Coronary artery (tissue), 2 donors: Measurements from ENCODE around the gene MPC1.

Source experiments
- DNase-seq: peaks from one replicate; pipeline ENCODE4 v3.0.0-alpha.2; 2017; ENCODE audit warnings: low spot score
- H3K27ac ChIP-seq, 2 donors: fragments of 200-600 bp; sonication (generic); one replicate each; pipeline ENCODE4 v1.5.1; 2016 to 2019
- H3K4me3 ChIP-seq: fragments of 200-600 bp; sonication (generic); 2 replicates; pipeline ENCODE4 v1.5.1; 2016; ENCODE audit warnings: mild to moderate bottlenecking, moderate library complexity
- CTCF ChIP-seq: fragments of 200-600 bp; sonication (generic); IDR thresholded peaks from one replicate; pipeline ENCODE4 v1.5.1; 2019; ENCODE audit warnings: antibody characterized with exemption

The MPC1 gene

GRCh38 chr6:166381733-166382499 lies 824 bp downstream of the MPC1 start:
- H3K27ac ChIP-seq: peak overlapping the region; percentile 92 to 94
- H3K4me3 ChIP-seq: peak overlapping the region; percentile 87
- DNase-seq: no peak
- peak; percentile 81 for TF ChIP-seq CTCF

- no peak for DNase-seq
- peak overlapping the region; percentile 92 to 94 for H3K27ac ChIP-seq
- H3K4me3 ChIP-seq: peak overlapping the region; percentile 87
- TF ChIP-seq CTCF: no peak
Observed at GRCh38 chr6:166381381-166381732, 1.4 kb downstream of the MPC1 start.

DNA sequence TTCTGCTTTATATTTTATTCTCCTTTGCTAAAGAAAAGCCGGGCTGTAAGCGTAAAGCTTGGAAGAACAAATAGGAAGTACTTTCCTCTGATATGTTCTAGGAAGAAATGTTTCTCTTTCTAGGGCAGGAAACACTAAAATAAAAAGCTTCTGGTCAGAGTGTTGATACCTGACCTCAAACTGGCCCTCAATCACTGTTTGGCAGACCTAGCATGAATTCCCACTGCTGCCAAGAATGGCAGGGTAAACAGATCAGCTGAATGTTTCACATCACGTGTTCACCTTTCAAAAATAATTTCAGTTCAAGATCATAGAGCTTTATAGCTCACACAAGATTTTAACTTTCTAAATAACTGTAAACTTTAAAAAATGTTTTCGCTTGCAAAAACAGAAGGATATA lies 2.9 kb downstream of the MPC1 start:
- no peak for DNase-seq
- Histone ChIP-seq H3K4me3 (no peak overlapping the region), H3K27ac (peak overlapping the region in 1 of 2 donors; percentile 52)
- TF ChIP-seq CTCF: no peak

DNA sequence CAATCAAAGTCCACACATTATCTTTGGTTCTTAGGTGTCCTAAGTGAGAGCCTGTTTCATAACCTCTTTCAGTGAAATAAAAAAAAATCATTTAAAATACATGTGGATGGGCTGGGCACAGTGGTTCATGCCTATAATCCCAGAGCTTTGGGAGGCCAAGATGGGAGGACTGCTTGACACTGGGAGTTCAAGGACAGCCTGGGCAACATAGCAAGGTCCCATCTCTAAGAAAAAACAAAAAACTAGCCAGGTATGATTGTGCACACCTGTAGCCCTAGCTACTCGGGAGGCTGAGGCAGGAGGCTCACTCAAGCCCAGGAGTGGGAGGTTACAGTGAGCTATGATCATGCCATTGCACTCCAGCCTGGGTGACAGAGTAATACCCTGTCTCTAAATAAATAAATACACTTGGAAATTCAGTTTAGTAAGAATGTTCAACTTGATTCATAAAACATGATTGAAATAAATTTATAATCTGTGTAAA lies 3.6 kb downstream of the MPC1 start:
- peak overlapping the region in 1 of 2 donors; percentile 52 for H3K27ac ChIP-seq
- no peak for DNase-seq
- no peak for TF ChIP-seq CTCF
- no peak overlapping the region for H3K4me3 ChIP-seq

- TF ChIP-seq CTCF: no peak
- Histone ChIP-seq H3K4me3 (no peak overlapping the region), H3K27ac (no peak overlapping the region)
- DNase-seq: no peak
Observed at GRCh38 chr6:166377721-166378120, 5.0 kb downstream of the MPC1 start.

GRCh38 chr6:166375013-166375412 lies 7.7 kb downstream of the MPC1 start:
- Histone ChIP-seq H3K27ac (no peak overlapping the region), H3K4me3 (no peak overlapping the region)
- TF ChIP-seq CTCF: no peak
- DNase-seq: no peak

DNA sequence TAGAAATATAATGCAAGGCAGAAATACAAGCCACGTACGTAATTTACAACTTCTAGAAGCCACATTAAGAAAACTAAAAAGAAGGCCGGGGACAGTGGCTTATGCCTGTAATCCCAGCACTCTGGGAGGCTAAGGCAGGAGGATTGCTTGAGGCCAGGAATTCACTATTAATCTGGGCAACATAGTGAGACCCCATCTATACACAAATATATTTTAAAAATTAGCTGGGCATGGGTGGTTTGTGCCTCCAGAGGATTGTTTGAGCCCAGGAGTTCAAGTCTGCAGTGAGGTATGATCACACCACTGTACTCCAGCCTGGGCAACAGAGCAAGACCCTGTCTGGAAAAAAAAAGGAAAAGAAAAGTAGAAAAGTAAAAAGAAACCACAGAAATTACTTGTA lies 12.3 kb downstream of the MPC1 start:
- H3K27ac ChIP-seq: no peak overlapping the region
- DNase-seq: no peak
- no peak overlapping the region for H3K4me3 ChIP-seq
- TF ChIP-seq CTCF: no peak
